D341Med (cell line): ENCODE data around the gene KNDC1.
A peak's percentile ranks its signal among the peaks of the same experiment; 100 is the strongest.
"Not testable (repeated sequence)": the region's sequence is repeated elsewhere in the genome, so short reads cannot be mapped to it uniquely, and the experiment has no call there.

Experiments used
- DNase-seq: peaks from one replicate; pipeline ENCODE4 v3.0.0; 2012; ENCODE audit warnings: low spot score

Gene KNDC1

DNA sequence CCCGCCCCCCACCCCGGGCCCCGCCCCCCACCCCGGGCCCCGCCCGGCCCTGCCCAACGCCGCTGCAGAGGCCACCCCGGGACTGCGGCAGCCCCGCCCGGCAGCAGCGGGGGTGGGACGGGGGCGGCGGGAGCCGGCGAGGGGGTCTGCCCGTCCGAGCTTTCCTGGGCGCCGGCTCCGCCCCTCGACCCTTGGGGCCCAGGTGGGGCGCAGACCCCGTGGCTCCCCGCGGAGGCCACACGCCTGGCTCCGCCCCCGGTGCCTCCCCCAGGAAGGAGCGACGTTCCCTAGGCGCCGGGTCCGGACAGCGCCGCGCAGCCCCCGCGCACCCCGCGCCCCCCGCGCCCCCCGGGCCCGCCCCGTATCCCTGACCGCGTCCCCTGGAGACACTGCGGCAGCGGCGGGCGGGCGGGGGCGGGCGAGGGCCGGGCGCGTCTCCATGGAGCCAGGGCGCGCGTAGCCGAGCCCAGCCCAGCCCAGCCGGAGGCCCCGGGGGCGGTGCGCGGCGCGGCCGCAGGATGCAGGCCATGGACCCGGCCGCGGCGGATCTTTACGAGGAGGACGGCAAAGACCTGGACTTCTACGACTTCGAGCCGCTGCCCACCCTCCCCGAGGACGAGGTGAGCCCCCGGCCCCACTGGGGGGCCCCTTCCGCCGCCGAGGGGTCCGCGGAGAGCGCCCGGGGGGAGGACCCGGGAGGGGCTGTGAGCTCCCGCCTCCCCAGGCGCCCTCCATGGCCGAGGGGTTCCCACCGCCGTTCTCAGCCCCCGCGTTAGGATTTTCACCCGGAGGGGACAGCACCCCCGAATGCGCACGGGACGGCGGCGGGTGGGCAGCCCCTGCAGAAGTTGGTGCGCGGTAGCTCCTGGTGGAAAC lies at the start of gene KNDC1:
TSS of gene KNDC1 (plus strand) at position 270 of the 876 bp plus-strand sequence. CDS start at position 519, 249 bp downstream.
- DNase-seq: peak; percentile 70

GRCh38 chr10:133110609-133111275 lies 49.3 kb upstream of the KNDC1 start:
- DNase-seq: no peak

GRCh38 chr10:133111640-133112039 lies 48.4 kb upstream of the KNDC1 start:
- not testable (repeated sequence) for DNase-seq

DNA sequence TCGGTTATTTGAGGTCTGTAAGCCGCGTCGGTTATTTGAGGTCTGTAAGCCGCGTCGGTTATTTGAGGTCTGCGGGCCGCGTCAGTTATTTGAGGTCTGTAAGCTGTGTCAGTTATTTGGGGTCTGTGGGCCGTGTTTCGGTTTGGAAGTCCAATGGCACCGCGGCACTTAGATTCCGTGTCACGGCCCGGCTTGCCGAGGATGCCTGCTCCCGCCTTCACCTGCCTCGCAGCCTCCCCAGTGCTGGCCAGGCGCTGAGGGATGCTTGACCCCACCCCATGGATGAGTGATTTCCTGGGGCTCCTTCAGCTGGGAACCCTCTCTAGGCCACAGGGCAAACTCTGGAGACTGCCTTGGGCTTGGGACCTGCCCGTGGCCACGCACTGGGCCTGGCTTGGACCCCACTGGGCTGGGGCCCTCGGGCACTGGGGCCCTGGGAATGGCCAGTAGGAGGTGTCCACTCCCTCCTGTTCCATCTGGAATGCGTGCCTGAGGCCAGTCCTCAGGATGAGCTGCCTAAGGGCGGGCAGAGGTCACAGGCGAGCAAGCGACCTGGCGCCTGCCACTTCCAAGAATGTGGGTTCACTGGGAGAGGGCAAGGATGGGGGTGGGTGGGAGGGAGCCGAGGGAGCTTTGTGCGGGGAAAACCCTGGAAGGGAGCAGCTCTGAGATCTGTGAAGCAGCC lies 46.7 kb upstream of the KNDC1 start:
- DNase-seq: no peak

DNA sequence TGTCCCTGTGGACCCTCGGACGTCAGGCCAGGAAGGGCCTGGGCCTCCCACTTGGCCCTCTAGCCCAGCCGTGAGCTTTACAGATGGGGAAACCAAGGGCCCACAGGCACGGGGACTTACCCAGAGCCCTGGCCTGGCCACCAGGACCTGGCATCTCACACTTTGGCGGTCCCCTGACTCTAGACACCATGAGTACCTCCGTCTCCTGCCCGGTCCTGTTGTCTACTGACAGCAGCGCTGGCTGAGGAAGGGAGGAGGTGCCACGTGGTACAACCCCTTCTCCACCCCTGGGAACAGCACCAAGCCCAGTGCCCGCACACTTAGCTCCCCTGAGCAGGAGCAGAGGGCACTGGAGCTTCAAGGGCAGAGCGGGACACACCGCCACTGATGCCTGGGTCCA lies 46.2 kb upstream of the KNDC1 start:
- no peak for DNase-seq

GRCh38 chr10:133114251-133114650 lies 45.8 kb upstream of the KNDC1 start:
- DNase-seq: no peak

DNA sequence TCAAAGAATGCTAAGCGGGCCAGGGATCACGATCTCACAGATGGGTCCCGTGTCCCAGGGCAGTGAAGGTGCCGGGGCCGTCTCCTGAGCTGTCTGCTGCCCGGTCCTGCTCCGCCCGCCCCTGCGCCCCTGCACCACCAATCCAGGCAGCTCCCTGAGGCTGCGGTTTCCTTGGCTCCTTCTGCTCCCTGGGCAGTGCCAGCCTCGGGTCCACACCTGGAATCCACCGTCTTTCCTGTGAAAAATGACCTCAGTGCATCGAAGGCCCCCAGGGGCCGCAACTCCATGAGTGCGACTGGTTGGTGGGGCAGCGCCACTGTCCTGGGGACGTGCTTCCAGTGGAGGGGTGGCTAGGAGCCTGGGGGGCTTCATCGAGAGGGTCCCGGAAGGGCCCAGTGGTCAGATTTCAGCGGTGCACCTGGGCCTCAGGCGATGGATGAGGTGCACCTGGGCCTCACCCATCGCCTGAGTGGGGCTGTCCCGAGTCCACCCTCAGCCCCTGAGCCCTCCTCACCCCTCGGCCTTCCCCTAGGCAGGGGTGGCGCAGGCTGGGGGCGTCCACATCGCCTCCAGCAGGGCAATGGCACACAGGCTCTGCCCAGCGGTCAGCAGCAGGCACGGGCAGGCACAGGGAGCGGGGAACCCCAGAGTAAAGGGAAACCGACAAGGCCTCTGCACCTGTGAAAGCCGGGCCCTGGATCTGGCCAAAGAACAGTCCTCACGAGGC lies 45.1 kb upstream of the KNDC1 start:
- DNase-seq: no peak

DNA sequence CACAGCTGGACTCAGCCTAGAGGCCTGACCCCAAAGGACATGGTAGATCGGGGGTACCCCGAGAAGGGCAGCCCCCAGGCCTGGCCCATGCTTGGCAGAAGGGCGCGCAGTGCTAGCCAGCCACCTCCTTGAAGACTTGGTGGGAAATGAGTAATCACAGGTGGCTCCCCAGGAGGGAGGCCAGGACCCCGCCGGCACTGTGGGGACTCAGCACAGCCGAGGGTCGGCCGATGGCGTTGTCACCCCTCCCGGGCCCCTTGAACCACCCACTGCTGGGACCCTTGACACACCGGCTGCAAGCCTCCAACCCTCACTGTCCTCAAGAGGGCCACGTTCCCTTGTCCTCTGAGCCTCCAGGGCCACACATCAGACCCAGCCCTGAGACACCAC lies 44.6 kb upstream of the KNDC1 start:
- no peak for DNase-seq

GRCh38 chr10:133115976-133116375 lies 44.0 kb upstream of the KNDC1 start:
- DNase-seq: no peak

DNA sequence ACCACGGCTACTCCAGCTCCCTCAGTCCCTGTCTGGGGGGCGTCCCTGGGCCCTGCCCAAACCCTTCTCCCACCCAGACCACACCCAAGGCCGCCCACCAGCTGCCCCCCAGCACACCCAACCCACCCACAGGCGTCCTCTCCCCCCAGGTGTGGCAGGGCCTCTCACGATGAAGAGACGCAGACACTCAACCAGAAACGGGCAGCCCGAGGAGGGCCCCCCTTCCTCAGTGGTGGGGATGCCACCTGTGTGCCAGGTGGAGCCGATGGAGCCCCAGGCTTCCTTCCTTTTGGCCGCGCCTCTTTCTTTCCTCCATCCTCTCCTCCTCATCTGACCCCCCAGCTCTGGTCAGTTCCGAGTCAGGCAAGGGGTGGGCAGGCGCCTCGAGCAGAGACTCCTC lies 43.6 kb upstream of the KNDC1 start:
- no peak for DNase-seq

GRCh38 chr10:133117036-133117687 lies 42.9 kb upstream of the KNDC1 start:
- DNase-seq: no peak

GRCh38 chr10:133117688-133118071 lies 42.3 kb upstream of the KNDC1 start:
- no peak for DNase-seq

- no peak for DNase-seq
Measured at GRCh38 chr10:133121479-133121878, 38.5 kb upstream of the KNDC1 start.

DNA sequence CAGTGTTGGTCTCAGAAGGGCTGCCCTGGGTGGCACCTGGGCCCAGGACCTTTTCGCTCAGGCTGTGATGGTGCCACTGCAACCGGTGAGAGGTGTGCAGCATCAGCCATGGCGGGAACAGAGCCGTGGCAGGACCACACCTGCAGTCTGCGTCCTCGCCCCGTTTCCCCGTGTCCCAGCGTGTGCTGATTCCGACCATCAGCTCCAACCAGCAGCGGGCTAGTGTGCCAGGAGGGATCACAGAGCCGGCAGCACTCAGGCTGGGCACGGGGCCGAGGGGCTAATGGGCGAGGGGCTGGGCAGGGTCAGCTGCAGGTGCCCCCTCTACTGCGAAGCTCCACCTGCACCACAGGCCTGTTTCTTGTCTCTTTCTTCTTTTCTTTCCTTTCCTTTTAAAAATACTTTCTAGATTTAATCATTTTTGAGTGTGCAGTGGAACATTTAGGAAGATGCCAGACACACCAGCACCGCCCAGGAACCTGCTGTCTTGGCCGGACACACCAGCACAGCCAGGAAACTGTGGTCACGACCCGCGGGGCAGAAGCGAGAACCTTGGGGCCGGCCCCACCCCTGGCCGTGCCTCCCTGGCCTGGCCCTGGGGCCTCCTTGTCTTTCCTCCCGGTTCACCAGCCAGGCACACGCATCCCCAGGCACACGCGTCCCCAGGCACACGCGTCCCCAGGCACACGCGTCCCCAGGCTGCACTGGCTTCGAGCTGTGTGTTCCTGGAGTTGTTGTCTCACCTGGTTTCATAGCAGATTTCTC lies 37.7 kb upstream of the KNDC1 start:
- no peak for DNase-seq

DNA sequence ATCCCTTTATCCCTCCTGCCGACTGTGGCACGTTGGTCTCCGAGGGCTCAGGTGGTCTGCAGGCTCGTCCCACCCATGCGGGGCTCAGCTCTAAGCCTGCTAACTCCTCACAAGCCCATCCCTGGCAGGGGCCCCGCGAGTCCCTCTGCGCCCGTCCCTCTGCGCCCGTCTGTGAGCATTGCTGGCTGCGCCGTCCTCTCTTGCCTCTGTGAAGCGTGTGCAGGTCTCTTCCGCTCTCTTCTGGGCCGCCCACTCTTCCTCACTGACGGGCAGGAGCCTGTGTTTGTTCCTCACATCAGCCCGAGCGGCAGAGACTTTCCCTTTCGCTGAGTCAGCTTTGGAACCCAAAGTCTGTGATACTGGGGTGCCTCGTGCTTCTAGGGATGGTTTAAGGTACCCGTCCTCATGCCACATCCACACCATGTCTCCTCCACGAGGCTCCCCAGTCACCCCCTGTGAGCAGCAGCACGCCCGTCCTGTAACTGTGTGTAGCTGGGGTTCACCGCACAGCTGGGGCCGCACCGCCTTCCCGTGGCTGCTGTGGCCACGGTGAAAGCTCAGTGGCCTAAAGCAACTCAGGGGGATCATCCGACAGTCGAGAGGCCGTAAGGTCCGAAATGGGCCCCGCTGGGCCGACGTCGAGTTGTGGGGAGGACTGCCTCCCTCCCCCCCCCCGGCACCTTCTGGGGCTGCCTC lies 36.8 kb upstream of the KNDC1 start:
- no peak for DNase-seq

DNA sequence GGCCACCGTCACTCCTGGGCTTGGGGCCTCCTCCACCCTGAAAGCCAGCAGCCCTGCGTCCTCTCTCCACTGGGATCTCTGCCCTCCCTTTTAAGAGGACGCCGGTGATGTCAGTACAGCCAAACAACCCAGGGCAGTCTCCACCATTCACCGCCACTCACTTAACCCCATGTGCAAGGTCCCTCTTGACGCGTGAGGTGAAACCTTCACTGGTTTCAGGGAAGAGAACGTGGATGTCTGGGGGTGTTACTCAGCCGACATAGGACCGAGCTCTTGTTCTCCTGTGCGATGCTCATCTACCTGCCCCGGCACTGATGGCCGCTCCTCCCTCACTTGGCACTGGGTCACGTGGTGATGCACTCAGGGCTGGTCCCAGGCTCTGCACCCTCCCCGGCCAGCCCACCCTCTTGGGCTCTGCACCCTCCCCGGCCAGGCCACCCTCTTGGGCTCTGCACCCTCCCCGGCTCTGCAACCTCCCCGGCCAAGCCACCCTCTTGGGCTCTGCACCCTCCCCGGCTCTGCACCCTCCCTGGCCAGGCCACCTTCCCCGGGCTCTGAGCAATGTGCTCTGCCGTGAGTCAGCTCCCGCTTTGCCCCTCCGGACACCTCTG lies 36.2 kb upstream of the KNDC1 start:
- no peak for DNase-seq

DNA sequence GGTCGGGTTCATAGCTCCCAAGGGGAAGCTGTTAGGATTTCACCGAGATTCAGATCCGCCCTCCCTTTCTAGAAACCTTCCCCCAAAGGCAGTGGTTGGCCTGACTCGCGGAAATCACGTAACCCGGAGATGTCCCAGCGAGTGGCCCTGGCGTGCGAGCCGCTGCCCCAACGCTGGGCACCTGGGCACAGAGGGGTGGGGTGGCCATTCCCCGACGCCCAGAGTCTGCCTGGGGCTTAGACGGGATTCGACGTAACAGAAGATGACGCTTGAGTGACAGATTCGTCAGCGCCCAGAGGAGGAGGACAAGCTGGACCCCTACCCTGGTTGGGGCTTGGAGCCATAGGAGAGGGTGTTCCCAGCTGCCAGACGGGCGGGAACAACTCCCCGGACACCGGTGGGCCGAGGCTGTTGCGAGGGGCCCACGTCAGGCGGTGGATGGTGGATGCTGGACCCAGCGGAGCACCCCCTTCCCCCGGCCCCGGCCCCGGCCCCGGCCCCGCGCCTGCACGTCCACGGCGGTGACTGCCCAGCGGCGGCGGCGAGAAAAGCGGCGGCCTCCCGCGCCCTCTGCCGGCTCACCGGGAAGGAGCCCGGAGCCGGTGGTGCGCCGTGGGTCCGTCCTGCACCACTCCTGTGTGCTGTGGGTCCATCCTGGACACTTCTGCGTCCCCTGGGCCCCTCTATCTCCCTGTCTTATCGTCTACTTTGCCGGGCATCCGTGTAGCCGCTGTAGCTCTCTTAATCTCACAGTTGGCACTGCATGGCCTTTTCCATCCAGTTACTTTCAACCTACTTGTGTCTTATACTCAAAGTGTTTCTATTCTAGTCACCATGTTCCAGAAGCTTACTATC lies 35.4 kb upstream of the KNDC1 start:
- peak; percentile 76 for DNase-seq

DNA sequence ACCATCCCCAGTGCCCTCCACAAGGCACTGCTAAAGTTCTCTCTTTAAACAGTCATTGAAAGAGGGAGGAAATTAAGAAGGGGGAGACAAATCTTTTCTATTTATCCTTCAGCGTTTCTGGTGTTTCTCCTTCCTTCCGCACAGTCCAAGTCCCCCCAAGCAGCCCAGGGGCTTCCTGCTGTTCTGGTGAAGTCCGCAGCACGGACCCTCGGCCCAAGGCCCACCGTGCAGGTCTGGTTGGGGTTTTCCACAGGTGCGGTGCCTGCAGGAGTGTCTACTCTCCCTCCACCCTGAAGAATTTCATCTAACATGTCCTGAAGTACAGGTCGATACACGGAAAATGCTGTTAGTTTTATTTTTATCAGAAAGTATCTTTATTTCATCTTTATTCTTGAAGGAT lies 34.1 kb upstream of the KNDC1 start:
- DNase-seq: no peak
